IMR-90 (cell line): ENCODE data around the gene JMY. TPM values are rescaled to one million over a fixed set of nuclear protein-coding genes. Genes with fewer than 3 reads are reported as not detected.

Experiments
- ATAC-seq: fragments of 200-7000 bp; cut with Tn5 transposase; 2 replicates; pipeline ENCODE4 v1.9.1; 2020; ENCODE audit warnings: low read depth, mild to moderate bottlenecking, moderate library complexity
- BruUV-seq: library from RNA; stranded (reverse); fragments of 400-500 nt; replicated peaks from 2 replicates; lab custom pipeline; 2021; lab: Mats Ljungman, UMichigan
- CTCF ChIA-PET: fragments of 300-600 bp; formaldehyde crosslinking; extraction: SDS; loops from one replicate; lab custom pipeline; 2021; ENCODE audit warnings: antibody characterized with exemption; lab: Yijun Ruan, JAX
- POLR2A ChIA-PET: fragments of 300-600 bp; sonication (Branson Sonifier 250); formaldehyde crosslinking; loops from one replicate; lab custom pipeline; 2022; ENCODE audit warnings: antibody characterized with exemption; ENCODE audit not compliant: unreplicated experiment; lab: Charles Lee
- DNase-seq: peaks from one replicate; pipeline ENCODE4 v3.0.0; 2013
- H2AFZ ChIP-seq: replicated peaks from 2 replicates; pipeline ENCODE3; 2013; ENCODE audit warnings: low read length, mild to moderate bottlenecking; ENCODE audit not compliant: poor library complexity
- H2AK5ac ChIP-seq: 2 replicates; pipeline ENCODE4 v1.6.1; 2013; ENCODE audit warnings: low read depth, low read length, inconsistent platforms
- H2AK9ac ChIP-seq: replicated peaks from 2 replicates; pipeline ENCODE3; 2013; ENCODE audit warnings: mild to moderate bottlenecking, low read depth, low read length, moderate library complexity; ENCODE audit not compliant: poor library complexity
- H2BK120ac ChIP-seq: 2 replicates; pipeline ENCODE4 v1.6.1; 2013; ENCODE audit warnings: low read depth, low read length, inconsistent platforms
- H2BK15ac ChIP-seq: 3 replicates; pipeline ENCODE4 v1.6.1; 2013; ENCODE audit warnings: low read depth, low read length, inconsistent platforms
- H2BK20ac ChIP-seq: 2 replicates; pipeline ENCODE4 v1.6.1; 2013; ENCODE audit warnings: low read depth, mild to moderate bottlenecking, inconsistent platforms, low read length, moderate library complexity
- H2BK5ac ChIP-seq: 2 replicates; pipeline ENCODE4 v1.6.1; 2013; ENCODE audit warnings: mild to moderate bottlenecking, low read depth, low read length, inconsistent platforms; ENCODE audit not compliant: poor library complexity, severe bottlenecking
- H3K14ac ChIP-seq: replicated peaks from 2 replicates; pipeline ENCODE4 v1.6.1; 2013; ENCODE audit warnings: low read depth, low read length, inconsistent platforms
- H3K18ac ChIP-seq: 2 replicates; pipeline ENCODE4 v1.6.1; 2013; ENCODE audit warnings: low read depth, low read length, control low read depth
- H3K23ac ChIP-seq: 2 replicates; pipeline ENCODE4 v1.6.1; 2013; ENCODE audit warnings: low read depth, low read length, inconsistent platforms
- H3K27ac ChIP-seq: 2 replicates; pipeline ENCODE4 v1.5.1; 2013; ENCODE audit warnings: mild to moderate bottlenecking, control low read depth, low read length; ENCODE audit not compliant: insufficient read depth
- H3K27me3 ChIP-seq: 2 replicates; pipeline ENCODE4 v1.6.1; 2013; ENCODE audit warnings: low read length; ENCODE audit not compliant: control insufficient read depth, insufficient read depth
- H3K36me3 ChIP-seq: 2 replicates; pipeline ENCODE4 v1.6.1; 2013; ENCODE audit warnings: low read length, mixed read lengths; ENCODE audit not compliant: control insufficient read depth, insufficient read depth
- H3K4ac ChIP-seq: 2 replicates; pipeline ENCODE4 v1.6.1; 2013; ENCODE audit warnings: low read depth, low read length, inconsistent platforms
- H3K4me1 ChIP-seq: 2 replicates; pipeline ENCODE4 v1.6.1; 2013; ENCODE audit warnings: low read length, mixed read lengths; ENCODE audit not compliant: control insufficient read depth, insufficient read depth
- H3K4me2 ChIP-seq: 2 replicates; pipeline ENCODE4 v1.6.1; 2013; ENCODE audit warnings: low read depth, mild to moderate bottlenecking, control low read depth, low read length, moderate library complexity
- H3K4me3 ChIP-seq: 2 replicates; pipeline ENCODE4 v1.5.1; 2013; ENCODE audit warnings: low read depth, mild to moderate bottlenecking, control low read depth, low read length, moderate library complexity; ENCODE audit not compliant: insufficient read depth
- H3K56ac ChIP-seq: 2 replicates; pipeline ENCODE4 v1.6.1; 2013; ENCODE audit warnings: low read length, inconsistent platforms; ENCODE audit not compliant: insufficient read depth; ENCODE audit errors: extremely low read depth
- H3K79me1 ChIP-seq, 2 experiments: 2 replicates each; pipeline ENCODE4 v1.6.1; 2013; ENCODE audit warnings: low read length in 2 of 2, inconsistent platforms in 1 of 2, low read depth in 1 of 2
- H3K9ac ChIP-seq: 2 replicates; pipeline ENCODE4 v1.6.1; 2013; ENCODE audit warnings: low read depth, low read length, control low read depth
- H3K9me1 ChIP-seq: 2 replicates; pipeline ENCODE4 v1.6.1; 2013; ENCODE audit warnings: low read length, inconsistent platforms; ENCODE audit not compliant: insufficient read depth
- H3K9me3 ChIP-seq: 2 replicates; pipeline ENCODE4 v1.6.1; 2013; ENCODE audit warnings: low read length; ENCODE audit not compliant: control insufficient read depth, insufficient read depth
- H4K20me1 ChIP-seq: 2 replicates; pipeline ENCODE4 v1.6.1; 2013; ENCODE audit warnings: low read length, inconsistent platforms; ENCODE audit not compliant: insufficient read depth
- H4K5ac ChIP-seq: 2 replicates; pipeline ENCODE4 v1.6.1; 2013; ENCODE audit warnings: mild to moderate bottlenecking, low read depth, low read length, control low read depth
- H4K8ac ChIP-seq, 2 experiments: 2 replicates each; pipeline ENCODE4 v1.6.1; 2013; ENCODE audit warnings: low read depth in 2 of 2, low read length in 2 of 2, control low read depth in 1 of 2, inconsistent platforms in 1 of 2
- H4K91ac ChIP-seq: 2 replicates; pipeline ENCODE4 v1.6.1; 2013; ENCODE audit warnings: low read depth, low read length, inconsistent platforms; ENCODE audit not compliant: insufficient read depth
- FOS ChIP-seq: fragments of 150-350 bp; IDR thresholded peaks from 2 replicates; pipeline ENCODE4 v1.6.1; 2016; ENCODE audit warnings: low read depth, low read length
- RAD21 ChIP-seq: IDR thresholded peaks from 2 replicates; pipeline ENCODE4 v1.6.1; 2012; ENCODE audit warnings: low read length, improper control_type of control experiment
- USF2 ChIP-seq: fragments of 150-350 bp; IDR thresholded peaks from 2 replicates; pipeline ENCODE4 v1.6.1; 2017; ENCODE audit warnings: mild to moderate bottlenecking, antibody characterized with exemption, low read length, low read depth
- WGBS, 2 experiments: methylation state at CpG; one replicate each; pipeline versions ENCODE4 v1.1.5 to v1.1.7; 2013; ENCODE audit warnings: missing lambda C conversion rate in 2 of 2; ENCODE audit not compliant: insufficient read length in 1 of 2; ENCODE audit errors: extremely low coverage in 2 of 2; 5-methylcytosine and 5-hydroxymethylcytosine counted together
- dilution Hi-C: fragments of 300-500 bp; cut with HindIII; formaldehyde crosslinking; loops from one replicate; pipeline ENCODE4 v1.14.3; 2018; ENCODE audit warnings: low sequenced_read_pairs; ENCODE audit not compliant: unreplicated experiment
- in situ Hi-C: fragments of 300-500 bp; cut with MboI; formaldehyde crosslinking; loops from 3 replicates; pipeline ENCODE4 v1.14.3; 2019; ENCODE audit warnings: low sequenced_read_pairs, inconsistent platforms, mixed read lengths
- intact Hi-C: fragments of 100-400 bp; cut with micrococcal nuclease; formaldehyde crosslinking; loops from 2 replicates; pipeline ENCODE4 v1.10.0; 2022
- polyA plus RNA-seq, 3 experiments: library from polyadenylated mRNA; depleted of rRNA; stranded (reverse); fragments of >200 nt; gene quantifications; 2 replicates each; pipeline ENCODE4 v1.2.3, GENCODE V29; 2012; ENCODE audit warnings: low replicate concordance in 1 of 3
- total RNA-seq: library from RNA; depleted of rRNA; stranded (reverse); fragments of >200 nt; gene quantifications from 2 replicates; pipeline ENCODE4 v1.2.3, GENCODE V29; 2012

The JMY gene
- total and polyA plus RNA-seq, 2 of the 4 experiments (the other 2 are of a cell fraction) = 1.7 to 3.2 TPM

GRCh38 chr5:79318935-79319614 lies 83.1 kb downstream of the JMY start (continued):
- peak; percentile 27; the same call in 1 of the 2 replicates for TF ChIP-seq USF2
- peak; percentile 84 for TF ChIP-seq FOS

GRCh38 chr5:79329453-79329852 lies 93.5 kb downstream of the JMY start:
- ATAC-seq = no peak
- Histone ChIP-seq H4K5ac (no peak overlapping the region), H3K4ac (no peak overlapping the region), H2AK9ac (no peak overlapping the region), H3K23ac (no peak overlapping the region), H3K27ac (no peak overlapping the region), H3K9ac (no peak overlapping the region), H3K27me3 (no peaks in the 10 kb centered on the region), H2BK5ac (no peak overlapping the region), H2AFZ (no peak overlapping the region), H2BK20ac (no peak overlapping the region), H2BK15ac (no peak overlapping the region), H2AK5ac (no peak overlapping the region), H3K18ac (no peak overlapping the region), H3K4me1 (no peaks in the 10 kb centered on the region), H3K14ac (no peak overlapping the region), H3K36me3 (no peaks in the 10 kb centered on the region), H4K8ac (no peak overlapping the region), H3K4me3 (no peak overlapping the region), H2BK120ac (no peak overlapping the region), H3K79me1 (no peaks in the 10 kb centered on the region), H4K20me1 (no peaks in the 10 kb centered on the region), H3K9me1 (no peaks in the 10 kb centered on the region), H4K91ac (no peak overlapping the region), H3K9me3 (no peaks in the 10 kb centered on the region), H3K56ac (no peak overlapping the region; the same call in 1 of the 2 replicates), H3K4me2 (no peak overlapping the region)
- WGBS, 2 experiments = 80% methylated on average over 2 of the region's 4 CpGs; no CpG with 5 or more reads in 1 of the 2 experiments
- ChIA-PET CTCF (no interaction called here), POLR2A (no interaction called here)
- in situ Hi-C loops = no loop called here
- no peak for TF ChIP-seq RAD21
- no TSS peak for BruUV-seq
- dilution Hi-C loops = no loop called here
- no peak for DNase-seq
- intact Hi-C loops = no loop called here
